Measurements from ENCODE around the gene PCDHGA1.

DNA sequence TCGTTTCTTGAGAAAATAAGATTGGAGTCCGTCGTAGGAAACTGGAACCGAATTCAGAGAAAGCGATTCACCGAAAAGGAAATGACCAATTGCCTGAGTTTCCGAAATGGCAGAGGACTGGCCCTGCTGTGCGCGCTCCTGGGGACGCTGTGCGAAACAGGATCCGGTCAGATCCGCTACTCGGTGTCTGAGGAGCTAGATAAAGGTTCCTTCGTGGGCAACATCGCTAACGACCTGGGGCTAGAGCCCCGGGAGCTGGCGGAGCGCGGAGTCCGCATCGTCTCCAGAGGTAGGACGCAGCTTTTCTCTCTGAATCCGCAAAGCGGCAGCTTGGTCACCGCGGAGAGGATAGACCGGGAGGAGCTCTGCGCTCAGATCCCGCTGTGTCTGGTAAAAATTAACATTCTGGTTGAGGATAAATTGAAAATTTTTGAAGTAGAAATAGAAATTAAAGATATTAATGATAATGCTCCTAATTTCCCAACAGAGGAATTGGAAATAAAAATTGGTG is 13.7 kb downstream of the PCDHGA1 start:
- TF ChIP-seq, protein P1, sequence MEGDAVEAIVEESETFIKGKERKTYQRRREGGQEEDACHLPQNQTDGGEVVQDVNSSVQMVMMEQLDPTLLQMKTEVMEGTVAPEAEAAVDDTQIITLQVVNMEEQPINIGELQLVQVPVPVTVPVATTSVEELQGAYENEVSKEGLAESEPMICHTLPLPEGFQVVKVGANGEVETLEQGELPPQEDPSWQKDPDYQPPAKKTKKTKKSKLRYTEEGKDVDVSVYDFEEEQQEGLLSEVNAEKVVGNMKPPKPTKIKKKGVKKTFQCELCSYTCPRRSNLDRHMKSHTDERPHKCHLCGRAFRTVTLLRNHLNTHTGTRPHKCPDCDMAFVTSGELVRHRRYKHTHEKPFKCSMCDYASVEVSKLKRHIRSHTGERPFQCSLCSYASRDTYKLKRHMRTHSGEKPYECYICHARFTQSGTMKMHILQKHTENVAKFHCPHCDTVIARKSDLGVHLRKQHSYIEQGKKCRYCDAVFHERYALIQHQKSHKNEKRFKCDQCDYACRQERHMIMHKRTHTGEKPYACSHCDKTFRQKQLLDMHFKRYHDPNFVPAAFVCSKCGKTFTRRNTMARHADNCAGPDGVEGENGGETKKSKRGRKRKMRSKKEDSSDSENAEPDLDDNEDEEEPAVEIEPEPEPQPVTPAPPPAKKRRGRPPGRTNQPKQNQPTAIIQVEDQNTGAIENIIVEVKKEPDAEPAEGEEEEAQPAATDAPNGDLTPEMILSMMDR (IDR thresholded peaks at IDR 0.05; ENCODE audit: low read depth, low read length, poor library complexity, severe bottlenecking) = no peak
- no peak for TF ChIP-seq EZH2phosphoT487 (IDR thresholded peaks at IDR 0.05; ENCODE audit: borderline replicate concordance, low read length)

Measured in DOHH2 (cell line).